ENCODE results near the gene ESRRA. TPM values are rescaled to one million over a fixed set of nuclear protein-coding genes. Genes with fewer than 3 reads are reported as not detected.

ESRRA gene
- total and polyA plus RNA-seq, 9 of the 15 experiments (the other 6 are each of a cell fraction or from before 2014, with no cell fraction given) = 0.27 to 89.7 (median 23.7) TPM

DNA sequence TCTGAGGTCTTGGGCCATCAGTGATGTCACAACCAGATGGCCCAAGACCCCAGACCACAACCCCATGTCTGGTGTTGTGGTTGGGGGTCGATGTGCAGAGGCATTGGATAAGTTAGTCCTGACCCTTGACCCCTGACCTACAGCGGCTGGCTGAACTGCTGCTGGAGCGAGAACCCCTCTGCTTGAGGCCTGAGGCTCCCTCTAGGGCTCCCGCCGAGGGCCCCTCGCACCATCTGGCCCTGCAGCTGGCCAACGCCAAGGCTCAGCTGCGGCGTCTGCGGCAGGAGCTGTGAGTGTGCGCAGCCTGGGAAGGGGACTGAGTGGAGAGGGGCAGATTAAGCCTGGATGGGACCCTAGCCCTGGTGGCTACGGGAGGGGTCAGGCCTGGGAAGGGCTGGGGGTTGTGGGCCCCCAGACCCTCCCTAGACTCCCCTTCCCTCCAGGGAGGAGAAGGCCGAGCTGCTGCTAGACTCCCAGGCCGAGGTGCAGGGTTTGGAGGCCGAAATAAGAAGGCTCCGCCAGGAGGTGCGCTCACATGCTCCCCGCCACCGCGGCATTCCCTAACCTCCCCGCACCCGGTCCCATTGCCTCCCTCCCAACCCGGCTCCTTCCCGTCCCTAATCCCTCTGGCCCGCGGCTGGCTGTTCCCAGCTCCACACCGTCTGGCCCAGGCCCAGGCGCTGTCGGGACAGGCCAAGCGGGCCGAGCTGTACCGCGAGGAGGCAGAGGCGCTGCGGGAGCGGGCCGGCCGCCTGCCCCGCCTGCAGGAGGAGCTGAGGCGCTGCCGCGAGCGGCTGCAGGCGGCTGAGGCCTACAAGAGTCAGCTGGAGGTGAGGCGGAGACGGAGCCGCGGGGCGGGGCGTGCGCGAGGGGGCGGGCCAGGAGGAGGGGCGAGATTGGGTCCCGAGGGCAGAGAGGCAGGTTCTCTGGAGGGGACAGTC lies 36.8 kb downstream of the ESRRA start (continued):
- TF ChIP-seq ZBTB7A (IDR thresholded peaks at IDR 0.05; ENCODE audit: borderline replicate concordance, control insufficient read depth, low read depth, low read length) (peak; percentile 48; the same call in 1 of the 2 replicates), POLR2AphosphoS2 (IDR thresholded peaks at IDR 0.05; ENCODE audit: low read length) (no peak), C11orf30 (IDR thresholded peaks at IDR 0.05; ENCODE audit: low read depth) (no peak), TBL1XR1 (IDR thresholded peaks at IDR 0.05; ENCODE audit: low read length in 2 of 2) (no peak), ZNF778 (CRISPR knock-in tag; IDR thresholded peaks at IDR 0.05) (no peak)
- TF ChIP-seq, protein P1, sequence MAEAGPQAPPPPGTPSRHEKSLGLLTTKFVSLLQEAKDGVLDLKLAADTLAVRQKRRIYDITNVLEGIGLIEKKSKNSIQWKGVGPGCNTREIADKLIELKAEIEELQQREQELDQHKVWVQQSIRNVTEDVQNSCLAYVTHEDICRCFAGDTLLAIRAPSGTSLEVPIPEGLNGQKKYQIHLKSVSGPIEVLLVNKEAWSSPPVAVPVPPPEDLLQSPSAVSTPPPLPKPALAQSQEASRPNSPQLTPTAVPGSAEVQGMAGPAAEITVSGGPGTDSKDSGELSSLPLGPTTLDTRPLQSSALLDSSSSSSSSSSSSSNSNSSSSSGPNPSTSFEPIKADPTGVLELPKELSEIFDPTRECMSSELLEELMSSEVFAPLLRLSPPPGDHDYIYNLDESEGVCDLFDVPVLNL (CRISPR knock-in tag; IDR thresholded peaks at IDR 0.05; ENCODE audit: low read depth) = no peak
- TF ChIP-seq, protein P2, sequence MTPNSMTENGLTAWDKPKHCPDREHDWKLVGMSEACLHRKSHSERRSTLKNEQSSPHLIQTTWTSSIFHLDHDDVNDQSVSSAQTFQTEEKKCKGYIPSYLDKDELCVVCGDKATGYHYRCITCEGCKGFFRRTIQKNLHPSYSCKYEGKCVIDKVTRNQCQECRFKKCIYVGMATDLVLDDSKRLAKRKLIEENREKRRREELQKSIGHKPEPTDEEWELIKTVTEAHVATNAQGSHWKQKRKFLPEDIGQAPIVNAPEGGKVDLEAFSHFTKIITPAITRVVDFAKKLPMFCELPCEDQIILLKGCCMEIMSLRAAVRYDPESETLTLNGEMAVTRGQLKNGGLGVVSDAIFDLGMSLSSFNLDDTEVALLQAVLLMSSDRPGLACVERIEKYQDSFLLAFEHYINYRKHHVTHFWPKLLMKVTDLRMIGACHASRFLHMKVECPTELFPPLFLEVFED (CRISPR knock-in tag; conservative IDR thresholded peaks at IDR 0.05) = no peak
- TF ChIP-seq, protein P3, sequence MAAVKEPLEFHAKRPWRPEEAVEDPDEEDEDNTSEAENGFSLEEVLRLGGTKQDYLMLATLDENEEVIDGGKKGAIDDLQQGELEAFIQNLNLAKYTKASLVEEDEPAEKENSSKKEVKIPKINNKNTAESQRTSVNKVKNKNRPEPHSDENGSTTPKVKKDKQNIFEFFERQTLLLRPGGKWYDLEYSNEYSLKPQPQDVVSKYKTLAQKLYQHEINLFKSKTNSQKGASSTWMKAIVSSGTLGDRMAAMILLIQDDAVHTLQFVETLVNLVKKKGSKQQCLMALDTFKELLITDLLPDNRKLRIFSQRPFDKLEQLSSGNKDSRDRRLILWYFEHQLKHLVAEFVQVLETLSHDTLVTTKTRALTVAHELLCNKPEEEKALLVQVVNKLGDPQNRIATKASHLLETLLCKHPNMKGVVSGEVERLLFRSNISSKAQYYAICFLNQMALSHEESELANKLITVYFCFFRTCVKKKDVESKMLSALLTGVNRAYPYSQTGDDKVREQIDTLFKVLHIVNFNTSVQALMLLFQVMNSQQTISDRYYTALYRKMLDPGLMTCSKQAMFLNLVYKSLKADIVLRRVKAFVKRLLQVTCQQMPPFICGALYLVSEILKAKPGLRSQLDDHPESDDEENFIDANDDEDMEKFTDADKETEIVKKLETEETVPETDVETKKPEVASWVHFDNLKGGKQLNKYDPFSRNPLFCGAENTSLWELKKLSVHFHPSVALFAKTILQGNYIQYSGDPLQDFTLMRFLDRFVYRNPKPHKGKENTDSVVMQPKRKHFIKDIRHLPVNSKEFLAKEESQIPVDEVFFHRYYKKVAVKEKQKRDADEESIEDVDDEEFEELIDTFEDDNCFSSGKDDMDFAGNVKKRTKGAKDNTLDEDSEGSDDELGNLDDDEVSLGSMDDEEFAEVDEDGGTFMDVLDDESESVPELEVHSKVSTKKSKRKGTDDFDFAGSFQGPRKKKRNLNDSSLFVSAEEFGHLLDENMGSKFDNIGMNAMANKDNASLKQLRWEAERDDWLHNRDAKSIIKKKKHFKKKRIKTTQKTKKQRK (IDR thresholded peaks at IDR 0.05; ENCODE audit: borderline replicate concordance, low read depth, low read length) = no peak
- TF ChIP-seq, protein P4, sequence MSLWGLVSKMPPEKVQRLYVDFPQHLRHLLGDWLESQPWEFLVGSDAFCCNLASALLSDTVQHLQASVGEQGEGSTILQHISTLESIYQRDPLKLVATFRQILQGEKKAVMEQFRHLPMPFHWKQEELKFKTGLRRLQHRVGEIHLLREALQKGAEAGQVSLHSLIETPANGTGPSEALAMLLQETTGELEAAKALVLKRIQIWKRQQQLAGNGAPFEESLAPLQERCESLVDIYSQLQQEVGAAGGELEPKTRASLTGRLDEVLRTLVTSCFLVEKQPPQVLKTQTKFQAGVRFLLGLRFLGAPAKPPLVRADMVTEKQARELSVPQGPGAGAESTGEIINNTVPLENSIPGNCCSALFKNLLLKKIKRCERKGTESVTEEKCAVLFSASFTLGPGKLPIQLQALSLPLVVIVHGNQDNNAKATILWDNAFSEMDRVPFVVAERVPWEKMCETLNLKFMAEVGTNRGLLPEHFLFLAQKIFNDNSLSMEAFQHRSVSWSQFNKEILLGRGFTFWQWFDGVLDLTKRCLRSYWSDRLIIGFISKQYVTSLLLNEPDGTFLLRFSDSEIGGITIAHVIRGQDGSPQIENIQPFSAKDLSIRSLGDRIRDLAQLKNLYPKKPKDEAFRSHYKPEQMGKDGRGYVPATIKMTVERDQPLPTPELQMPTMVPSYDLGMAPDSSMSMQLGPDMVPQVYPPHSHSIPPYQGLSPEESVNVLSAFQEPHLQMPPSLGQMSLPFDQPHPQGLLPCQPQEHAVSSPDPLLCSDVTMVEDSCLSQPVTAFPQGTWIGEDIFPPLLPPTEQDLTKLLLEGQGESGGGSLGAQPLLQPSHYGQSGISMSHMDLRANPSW (CRISPR knock-in tag; IDR thresholded peaks at IDR 0.05) = 0 out of 2 replicates have a peak, but pooled peaks have one; percentile 28
- TF ChIP-seq, protein P5, sequence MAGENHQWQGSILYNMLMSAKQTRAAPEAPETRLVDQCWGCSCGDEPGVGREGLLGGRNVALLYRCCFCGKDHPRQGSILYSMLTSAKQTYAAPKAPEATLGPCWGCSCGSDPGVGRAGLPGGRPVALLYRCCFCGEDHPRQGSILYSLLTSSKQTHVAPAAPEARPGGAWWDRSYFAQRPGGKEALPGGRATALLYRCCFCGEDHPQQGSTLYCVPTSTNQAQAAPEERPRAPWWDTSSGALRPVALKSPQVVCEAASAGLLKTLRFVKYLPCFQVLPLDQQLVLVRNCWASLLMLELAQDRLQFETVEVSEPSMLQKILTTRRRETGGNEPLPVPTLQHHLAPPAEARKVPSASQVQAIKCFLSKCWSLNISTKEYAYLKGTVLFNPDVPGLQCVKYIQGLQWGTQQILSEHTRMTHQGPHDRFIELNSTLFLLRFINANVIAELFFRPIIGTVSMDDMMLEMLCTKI (IDR thresholded peaks at IDR 0.05; ENCODE audit: partially characterized antibody) = no peak
- TF ChIP-seq, protein P6, sequence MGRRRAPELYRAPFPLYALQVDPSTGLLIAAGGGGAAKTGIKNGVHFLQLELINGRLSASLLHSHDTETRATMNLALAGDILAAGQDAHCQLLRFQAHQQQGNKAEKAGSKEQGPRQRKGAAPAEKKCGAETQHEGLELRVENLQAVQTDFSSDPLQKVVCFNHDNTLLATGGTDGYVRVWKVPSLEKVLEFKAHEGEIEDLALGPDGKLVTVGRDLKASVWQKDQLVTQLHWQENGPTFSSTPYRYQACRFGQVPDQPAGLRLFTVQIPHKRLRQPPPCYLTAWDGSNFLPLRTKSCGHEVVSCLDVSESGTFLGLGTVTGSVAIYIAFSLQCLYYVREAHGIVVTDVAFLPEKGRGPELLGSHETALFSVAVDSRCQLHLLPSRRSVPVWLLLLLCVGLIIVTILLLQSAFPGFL (CRISPR knock-in tag; IDR thresholded peaks at IDR 0.05) = no peak
